A172 (cell line): ENCODE measurements around the gene QSOX1. TPM values are rescaled to one million over a fixed set of nuclear protein-coding genes. Genes with fewer than 3 reads are reported as not detected.

Source experiments
- DNase-seq: peaks from one replicate; pipeline ENCODE4 v3.0.0-alpha.2; 2015; ENCODE audit warnings: low spot score
- total RNA-seq: library from RNA; depleted of rRNA; stranded (reverse); fragments of >200 nt; shearing (Covaris generic); gene quantifications from 2 replicates; pipeline ENCODE4 v1.2.3, GENCODE V29; 2014

The QSOX1 gene
- total RNA-seq, 1 experiment from 2014 or later: 273 TPM

DNA sequence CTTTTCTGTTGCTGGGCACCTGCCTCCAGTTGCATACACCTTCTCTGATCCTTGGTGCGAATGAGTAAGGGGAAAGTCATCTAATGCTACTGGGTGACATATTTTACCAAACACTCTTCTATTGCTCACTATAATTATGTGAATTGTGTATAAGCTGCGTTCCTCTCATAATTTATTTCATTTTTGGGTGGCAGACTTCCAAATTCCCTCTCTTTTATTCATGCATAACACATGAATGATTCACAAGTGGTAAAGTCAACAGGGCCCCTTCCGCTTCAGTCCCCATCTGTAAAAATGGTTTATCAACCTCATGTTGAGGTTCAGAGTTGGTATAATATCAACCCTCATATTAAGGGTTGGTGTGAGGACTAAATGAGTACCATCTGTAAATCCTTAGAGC is 3.2 kb upstream of the QSOX1 start:
- peak; percentile 96 for DNase-seq

- no peak for DNase-seq
Measured at GRCh38 chr1:180152588-180152987, 2.1 kb upstream of the QSOX1 start.

DNA sequence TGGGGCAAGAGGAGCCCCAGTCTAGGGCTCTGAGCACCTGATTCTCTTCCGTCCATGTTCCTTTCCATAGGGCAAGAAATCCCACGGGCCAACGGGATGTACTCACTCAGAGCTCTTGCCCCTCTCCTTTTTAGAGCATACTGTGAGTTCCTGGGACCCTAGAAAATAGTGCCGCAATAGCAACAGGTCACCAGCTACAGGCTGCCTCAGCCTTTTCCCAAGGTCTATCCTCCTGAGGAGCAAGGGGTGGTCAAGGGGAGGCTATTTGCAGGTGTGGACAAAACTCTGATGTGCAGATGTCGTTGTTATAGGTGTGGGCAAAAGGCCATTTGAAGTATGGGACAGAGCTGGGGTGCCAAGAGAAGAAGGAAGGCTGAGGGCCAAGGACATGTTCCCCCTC is 1.6 kb upstream of the QSOX1 start:
- DNase-seq: no peak

DNA sequence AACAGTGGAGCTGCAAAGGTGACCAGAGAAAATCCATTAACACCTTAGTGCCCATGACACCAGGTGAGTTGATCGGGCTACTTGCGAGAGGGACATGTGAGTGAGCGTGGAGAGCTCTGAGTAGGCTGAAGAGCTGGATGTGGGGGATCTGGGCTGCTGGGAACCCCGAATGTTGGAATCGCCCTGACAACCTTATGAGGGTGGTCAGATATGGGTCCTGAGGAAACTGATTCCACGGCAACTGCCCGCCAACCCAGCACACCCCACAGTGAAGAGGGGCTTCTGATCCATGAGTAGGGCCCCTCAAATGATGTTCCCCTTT is 705 bp upstream of the QSOX1 start:
- DNase-seq: no peak

GRCh38 chr1:180155182-180155682 is 563 bp downstream of the QSOX1 start:
- DNase-seq: peak; percentile 33

GRCh38 chr1:180156201-180156600 is 1.5 kb downstream of the QSOX1 start:
- no peak for DNase-seq

DNA sequence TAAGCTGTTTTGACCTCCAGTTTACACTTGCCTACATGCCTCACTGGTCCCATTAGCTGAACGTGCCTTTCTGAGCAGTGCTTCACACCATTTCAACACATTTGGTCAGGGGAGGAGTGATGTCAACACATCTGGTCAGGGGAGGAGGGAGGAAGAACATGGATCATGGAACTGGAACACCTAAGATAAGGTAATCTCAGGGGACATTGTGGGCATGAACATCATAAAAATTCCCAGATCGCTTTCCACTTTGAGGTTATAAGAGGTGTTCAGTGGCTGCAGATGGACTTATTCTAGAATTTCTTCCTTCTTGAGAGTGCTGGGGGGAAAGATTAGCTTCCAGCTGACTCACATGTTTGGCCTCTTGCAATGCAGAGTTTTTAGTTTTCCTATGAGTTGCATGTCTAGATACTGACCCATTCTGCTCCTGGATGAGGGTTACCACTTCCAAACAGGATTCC is 2.0 kb downstream of the QSOX1 start:
- no peak for DNase-seq

DNA sequence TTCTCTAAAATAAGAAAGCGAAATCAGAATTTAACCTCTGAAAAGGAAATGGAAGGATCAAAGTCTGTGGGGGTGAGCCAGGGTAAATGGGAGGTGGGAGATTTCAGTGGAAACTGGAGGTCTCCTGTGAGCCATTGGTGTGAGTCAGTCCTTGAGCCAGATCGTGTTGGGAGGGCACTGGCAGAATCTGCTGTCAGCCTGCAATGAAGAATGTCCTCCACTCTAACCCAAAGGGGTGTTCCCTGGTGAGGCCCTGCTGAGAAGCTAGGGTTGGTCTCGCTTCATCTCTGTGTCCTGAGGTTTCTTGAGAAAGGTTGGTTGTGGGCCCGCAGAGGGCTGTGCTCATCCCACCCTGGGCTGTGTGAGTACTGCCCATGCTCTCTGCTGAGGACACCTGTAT is 2.4 kb downstream of the QSOX1 start:
- peak; percentile 75 for DNase-seq

DNA sequence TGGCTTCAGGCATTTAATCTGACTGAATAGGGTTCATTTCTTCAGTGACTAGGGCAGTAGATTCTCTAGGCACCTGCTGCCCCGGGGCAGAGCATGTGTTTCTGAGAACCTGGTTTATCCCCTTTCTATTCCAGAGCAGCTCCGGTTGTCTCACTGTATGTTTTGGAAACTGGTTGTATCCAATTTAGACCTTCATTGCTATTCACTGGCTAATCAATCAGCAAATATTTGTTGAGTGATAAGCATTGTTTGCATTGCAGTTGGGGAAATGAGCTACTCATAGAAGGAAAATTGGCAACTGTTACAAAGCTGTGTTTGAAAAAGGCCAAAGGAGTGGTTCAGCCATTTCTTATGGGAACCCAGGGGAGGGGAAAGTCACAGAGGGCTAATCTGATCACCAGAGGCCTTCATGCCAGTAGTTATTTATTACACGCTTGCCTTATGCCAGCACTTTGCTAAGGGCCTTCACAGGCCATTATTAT is 2.9 kb downstream of the QSOX1 start:
- DNase-seq: no peak

GRCh38 chr1:180158149-180159147 is 3.8 kb downstream of the QSOX1 start:
- no peak for DNase-seq

DNA sequence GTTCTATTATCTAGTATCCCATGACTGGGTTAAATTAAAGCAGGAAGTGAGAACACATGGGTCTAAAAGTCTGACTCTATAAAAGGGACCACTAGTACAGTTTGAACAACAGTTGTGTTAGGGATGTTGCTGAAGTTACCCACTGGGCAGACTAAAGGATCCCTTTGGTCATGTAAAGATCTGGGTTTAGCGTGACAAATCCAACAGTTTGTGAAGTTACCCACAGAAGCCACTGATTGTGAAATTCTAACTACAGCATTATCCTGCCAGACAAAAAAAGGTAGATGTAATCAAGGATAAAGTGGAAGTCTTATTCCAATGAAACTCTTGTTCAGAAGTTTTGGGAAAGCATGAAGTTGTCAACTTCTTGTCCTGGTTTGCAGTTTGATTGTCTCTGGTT is 5.7 kb downstream of the QSOX1 start:
- no peak for DNase-seq

GRCh38 chr1:180163041-180163440 is 8.4 kb downstream of the QSOX1 start:
- DNase-seq: no peak

DNA sequence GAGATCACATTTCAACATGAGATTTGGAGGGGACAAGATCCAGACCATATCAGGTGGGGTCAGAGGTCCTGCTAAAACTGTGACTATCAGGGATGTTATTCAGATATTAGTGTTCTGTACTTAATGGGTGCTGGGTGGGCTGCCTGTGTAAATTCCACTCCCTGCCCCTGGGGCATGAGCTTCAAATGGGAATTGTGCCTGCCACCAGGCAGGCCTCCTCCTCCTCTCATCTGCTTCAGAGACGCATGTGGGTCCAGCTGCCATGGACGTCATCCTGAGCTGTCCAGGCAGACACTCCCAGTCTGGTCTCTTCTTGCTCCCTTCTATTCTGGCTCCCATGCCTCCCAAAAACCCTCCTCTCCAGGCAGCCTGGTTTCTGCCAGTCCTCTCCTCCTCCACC is 10.4 kb downstream of the QSOX1 start:
- no peak for DNase-seq

DNA sequence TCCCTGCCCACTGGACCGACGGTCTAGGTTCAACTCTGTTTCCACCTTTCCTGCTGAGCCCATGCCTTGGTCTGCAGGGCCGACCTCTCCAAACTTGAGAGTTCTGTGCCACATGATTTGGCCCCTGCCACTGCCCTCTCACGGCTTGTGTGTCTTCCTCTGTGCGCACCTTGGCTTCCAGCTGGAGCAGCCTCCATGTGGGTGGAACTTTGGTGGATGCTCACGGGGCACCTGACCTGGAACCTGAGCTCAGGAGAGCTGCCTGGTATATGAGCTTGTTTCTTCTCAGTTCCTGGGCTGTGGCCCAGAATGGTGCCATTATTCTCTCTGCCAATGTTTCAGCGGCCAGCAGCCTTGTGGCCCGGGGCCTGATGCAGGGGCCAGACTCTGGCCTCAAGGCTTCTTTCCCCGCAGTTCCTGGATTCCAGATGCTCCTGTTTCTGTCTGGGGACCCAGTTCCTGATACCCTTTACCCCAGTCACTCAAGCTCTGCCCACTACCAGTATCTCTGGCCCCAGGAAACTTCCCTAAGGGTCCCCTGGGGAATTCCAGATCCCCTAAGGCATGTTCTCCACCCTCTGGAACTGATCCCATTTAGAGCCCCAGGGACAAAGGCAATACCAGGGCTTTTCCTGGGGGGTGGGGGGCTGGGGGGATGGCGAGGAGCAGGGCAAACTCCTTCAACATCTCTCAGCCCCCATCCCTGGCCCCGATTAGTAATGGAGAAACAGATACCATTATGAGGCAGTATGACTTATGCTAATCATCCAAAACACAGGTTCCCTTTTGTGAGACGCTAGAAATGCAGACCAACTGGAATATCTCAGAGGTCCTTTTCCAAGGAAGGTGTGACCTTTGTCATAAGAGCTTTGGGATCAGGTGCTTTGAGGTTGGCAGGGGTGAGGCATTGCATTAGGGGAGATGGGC is 11.1 kb downstream of the QSOX1 start:
- no peak for DNase-seq

GRCh38 chr1:180166436-180166800 is 11.7 kb downstream of the QSOX1 start:
- DNase-seq: no peak

- no peak for DNase-seq
Measured at GRCh38 chr1:180167021-180167701, 12.5 kb downstream of the QSOX1 start.

- peak; percentile 88 for DNase-seq
Measured at GRCh38 chr1:180167721-180168467, 13.2 kb downstream of the QSOX1 start.

DNA sequence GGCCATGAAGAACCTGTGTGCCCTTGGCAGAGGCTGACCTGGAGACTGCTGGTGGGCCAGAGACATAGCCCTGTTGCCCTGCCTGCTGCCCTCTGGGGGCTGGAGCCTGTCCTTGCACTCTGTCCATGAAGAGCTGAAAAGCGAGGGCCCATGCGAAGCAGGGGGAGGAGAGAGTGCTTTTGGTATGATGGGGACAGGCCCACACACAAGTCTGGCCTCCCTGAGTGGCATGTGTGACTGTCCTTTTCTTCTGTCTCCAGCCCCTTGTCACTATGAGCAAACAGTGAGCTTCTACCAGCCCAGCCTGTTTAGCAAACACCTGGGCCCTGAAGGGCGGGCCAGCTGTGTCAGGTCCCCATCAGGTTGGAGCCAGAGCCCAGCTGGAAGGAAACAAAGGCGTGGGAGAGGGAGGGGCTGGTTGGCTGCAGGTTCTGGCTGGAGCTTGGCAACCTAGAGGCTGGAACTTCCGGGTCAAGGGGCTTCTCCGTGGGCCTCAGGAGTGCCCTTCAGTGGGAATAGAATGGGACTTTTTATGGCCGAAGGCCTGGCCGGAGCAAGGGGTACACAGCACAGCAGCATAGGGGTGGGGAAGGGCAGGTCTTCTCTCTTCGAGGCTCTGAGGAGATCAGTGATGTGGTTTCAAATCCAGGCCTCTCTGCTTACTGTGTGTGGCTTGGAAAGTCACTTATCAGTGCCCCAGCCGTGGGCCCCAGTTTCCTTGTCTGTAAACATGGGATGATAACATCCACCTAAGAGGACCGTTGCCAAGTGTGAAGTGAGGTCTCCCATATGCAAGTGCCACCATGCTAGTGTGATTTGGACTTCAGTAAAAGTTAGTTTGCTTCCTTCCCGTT is 14.3 kb downstream of the QSOX1 start:
- peak; percentile 52 for DNase-seq

GRCh38 chr1:180169640-180170195 is 15.0 kb downstream of the QSOX1 start:
- no peak for DNase-seq
